Astrocyte (in vitro differentiated cells and primary cell): ENCODE data around the gene CSRNP3. TPM values are rescaled to one million over a fixed set of nuclear protein-coding genes. Genes with fewer than 3 reads are reported as not detected.

Experiments used
- DNase-seq: peaks from one replicate; pipeline ENCODE4 v3.0.0-alpha.2; 2010; ENCODE audit warnings: low read depth
- FAIRE-seq: peaks from 2 replicates; lab custom pipeline; 2011; peaks lifted over from hg19 to GRCh38; lab: Jason Lieb, UNC
- H2AFZ ChIP-seq: 2 replicates; pipeline ENCODE4 v1.6.0; 2012; ENCODE audit warnings: low read depth, low read length, inconsistent platforms
- H3K27ac ChIP-seq: 2 replicates; pipeline ENCODE4 v1.5.1; 2011; ENCODE audit warnings: low read depth, low read length, inconsistent platforms
- H3K27me3 ChIP-seq: 2 replicates; pipeline ENCODE4 v1.6.0; 2011; ENCODE audit warnings: low read length, inconsistent platforms; ENCODE audit not compliant: insufficient read depth
- H3K36me3 ChIP-seq: 2 replicates; pipeline ENCODE4 v1.5.1; 2011; ENCODE audit warnings: low read length, inconsistent platforms; ENCODE audit not compliant: insufficient read depth
- H3K4me1 ChIP-seq: 2 replicates; pipeline ENCODE4 v1.5.1; 2011; ENCODE audit warnings: low read length, inconsistent platforms; ENCODE audit not compliant: insufficient read depth
- H3K4me2 ChIP-seq: 2 replicates; pipeline ENCODE4 v1.6.0; 2012; ENCODE audit warnings: low read length, inconsistent platforms
- H3K4me3 ChIP-seq: 2 replicates; pipeline ENCODE4 v1.5.1; 2011; ENCODE audit warnings: low read depth, mild to moderate bottlenecking, low read length, inconsistent platforms; ENCODE audit not compliant: insufficient read depth
- H3K79me2 ChIP-seq: 2 replicates; pipeline ENCODE4 v1.6.0; 2012; ENCODE audit warnings: mild to moderate bottlenecking, low read length, inconsistent platforms; ENCODE audit not compliant: insufficient read depth
- H3K9ac ChIP-seq: 2 replicates; pipeline ENCODE4 v1.6.0; 2012; ENCODE audit warnings: mild to moderate bottlenecking, low read length, inconsistent platforms
- H3K9me3 ChIP-seq: 2 replicates; pipeline ENCODE4 v1.5.1; 2012; ENCODE audit warnings: low read depth, mild to moderate bottlenecking, low read length, inconsistent platforms; ENCODE audit not compliant: insufficient read depth
- H4K20me1 ChIP-seq: 2 replicates; pipeline ENCODE4 v1.6.0; 2012; ENCODE audit warnings: low read length, inconsistent platforms; ENCODE audit not compliant: insufficient read depth
- H3K27ac Mint-ChIP-seq: one replicate; pipeline ENCODE4 v1.8.0; 2021; ENCODE audit warnings: mild to moderate bottlenecking, mixed read lengths; ENCODE audit not compliant: unreplicated experiment
- H3K27me3 Mint-ChIP-seq: one replicate; pipeline ENCODE4 v1.8.0; 2021; ENCODE audit warnings: low read depth, mixed read lengths; ENCODE audit not compliant: unreplicated experiment
- H3K36me3 Mint-ChIP-seq: one replicate; pipeline ENCODE4 v1.8.0; 2021; ENCODE audit warnings: low read depth, mixed read lengths; ENCODE audit not compliant: unreplicated experiment
- H3K4me1 Mint-ChIP-seq: one replicate; pipeline ENCODE4 v1.8.0; 2021; ENCODE audit warnings: low read depth, mixed read lengths; ENCODE audit not compliant: unreplicated experiment
- H3K4me3 Mint-ChIP-seq: one replicate; pipeline ENCODE4 v1.8.0; 2021; ENCODE audit warnings: mild to moderate bottlenecking, moderate library complexity, mixed read lengths; ENCODE audit not compliant: unreplicated experiment
- H3K9me3 Mint-ChIP-seq: one replicate; pipeline ENCODE4 v1.8.0; 2021; ENCODE audit warnings: mild to moderate bottlenecking, mixed read lengths; ENCODE audit not compliant: unreplicated experiment
- EZH2 ChIP-seq: IDR thresholded peaks from 2 replicates; pipeline ENCODE4 v1.6.1; 2012; ENCODE audit warnings: mild to moderate bottlenecking, low read length, inconsistent platforms; ENCODE audit not compliant: insufficient read depth
- total RNA-seq: library from RNA; stranded (reverse); gene quantifications from 2 replicates; pipeline ENCODE4 v1.2.1, GENCODE V29; 2021
- TF ChIP-seq, protein P1 (sequence below): IDR thresholded peaks from 2 replicates; pipeline ENCODE4 v1.5.1; 2011; ENCODE audit warnings: low read depth, mild to moderate bottlenecking, inconsistent platforms, low read length, moderate library complexity; ENCODE audit not compliant: insufficient read depth

CSRNP3 gene
- total RNA-seq, 1 donor from 2014 or later, result 5.9 TPM

DNA sequence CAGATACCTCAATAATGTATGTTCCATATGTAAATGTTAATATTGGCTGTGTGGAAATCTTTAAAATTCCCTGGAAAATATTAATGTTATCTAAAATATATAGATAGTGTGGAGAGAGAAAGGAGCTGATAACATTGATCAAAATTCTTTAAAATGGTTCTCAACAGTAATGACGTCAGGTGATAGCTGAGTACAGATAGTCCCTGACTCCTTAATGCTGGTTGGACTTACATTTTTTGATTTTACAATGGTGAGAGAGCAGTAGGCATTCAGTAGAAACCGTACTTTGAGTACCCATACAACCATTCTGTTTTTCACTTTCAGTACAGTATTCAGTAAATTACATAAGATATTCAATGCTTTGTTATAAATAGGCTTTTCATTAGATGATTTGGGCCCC lies 177.9 kb downstream of the CSRNP3 start:
- TF ChIP-seq, protein P1, sequence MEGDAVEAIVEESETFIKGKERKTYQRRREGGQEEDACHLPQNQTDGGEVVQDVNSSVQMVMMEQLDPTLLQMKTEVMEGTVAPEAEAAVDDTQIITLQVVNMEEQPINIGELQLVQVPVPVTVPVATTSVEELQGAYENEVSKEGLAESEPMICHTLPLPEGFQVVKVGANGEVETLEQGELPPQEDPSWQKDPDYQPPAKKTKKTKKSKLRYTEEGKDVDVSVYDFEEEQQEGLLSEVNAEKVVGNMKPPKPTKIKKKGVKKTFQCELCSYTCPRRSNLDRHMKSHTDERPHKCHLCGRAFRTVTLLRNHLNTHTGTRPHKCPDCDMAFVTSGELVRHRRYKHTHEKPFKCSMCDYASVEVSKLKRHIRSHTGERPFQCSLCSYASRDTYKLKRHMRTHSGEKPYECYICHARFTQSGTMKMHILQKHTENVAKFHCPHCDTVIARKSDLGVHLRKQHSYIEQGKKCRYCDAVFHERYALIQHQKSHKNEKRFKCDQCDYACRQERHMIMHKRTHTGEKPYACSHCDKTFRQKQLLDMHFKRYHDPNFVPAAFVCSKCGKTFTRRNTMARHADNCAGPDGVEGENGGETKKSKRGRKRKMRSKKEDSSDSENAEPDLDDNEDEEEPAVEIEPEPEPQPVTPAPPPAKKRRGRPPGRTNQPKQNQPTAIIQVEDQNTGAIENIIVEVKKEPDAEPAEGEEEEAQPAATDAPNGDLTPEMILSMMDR, result no peak
- TF ChIP-seq EZH2, result no peak
- FAIRE-seq (no peak), DNase-seq (no peak)
- H4K20me1 ChIP-seq, result no peaks in the 10 kb centered on the region
- Mint-ChIP-seq H3K4me3 (no peak overlapping the region), H3K27ac (no peak overlapping the region), H3K36me3 (no peaks in the 10 kb centered on the region), H3K27me3 (no peaks in the 10 kb centered on the region), H3K4me1 (no peaks in the 10 kb centered on the region), H3K9me3 (no peaks in the 10 kb centered on the region)
- H3K79me2 ChIP-seq, result no peaks in the 10 kb centered on the region
- no peak overlapping the region for H3K27ac ChIP-seq
- no peak overlapping the region for H3K4me2 ChIP-seq
- no peaks in the 10 kb centered on the region for H3K4me1 ChIP-seq
- H3K9me3 ChIP-seq, result no peaks in the 10 kb centered on the region
- H3K4me3 ChIP-seq, result no peak overlapping the region
- H3K27me3 ChIP-seq, result no peaks in the 10 kb centered on the region
- no peak overlapping the region for H2AFZ ChIP-seq
- no peak overlapping the region for H3K9ac ChIP-seq
- no peaks in the 10 kb centered on the region for H3K36me3 ChIP-seq

DNA sequence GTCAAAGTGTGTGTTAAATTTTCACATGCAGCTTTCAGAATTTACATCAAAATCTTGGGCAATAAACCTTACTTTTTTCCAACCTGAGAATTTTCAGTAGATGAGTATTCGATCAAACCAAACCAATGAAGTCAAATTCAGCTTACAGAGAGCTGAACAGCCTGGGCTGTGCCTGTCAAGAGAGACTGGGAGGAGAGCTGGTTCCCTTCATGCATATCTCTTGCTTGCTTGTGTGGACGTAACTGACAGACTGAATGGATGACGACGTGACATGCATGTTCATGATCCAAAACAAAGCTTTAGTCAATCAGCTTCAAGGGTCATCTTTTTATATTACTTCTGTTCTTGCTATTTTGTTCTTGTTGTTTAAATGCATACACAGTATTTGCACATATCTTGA lies 179.3 kb downstream of the CSRNP3 start:
- Histone ChIP-seq H3K27me3 (no peaks in the 10 kb centered on the region), H4K20me1 (no peaks in the 10 kb centered on the region), H3K79me2 (no peaks in the 10 kb centered on the region), H2AFZ (no peak overlapping the region), H3K36me3 (no peaks in the 10 kb centered on the region), H3K4me1 (no peaks in the 10 kb centered on the region), H3K9ac (no peak overlapping the region), H3K9me3 (no peaks in the 10 kb centered on the region), H3K4me2 (no peak overlapping the region), H3K4me3 (no peak overlapping the region), H3K27ac (no peak overlapping the region)
- TF ChIP-seq EZH2, result no peak
- TF ChIP-seq, protein P1, result no peak
- no peak overlapping the region for H3K4me3 Mint-ChIP-seq
- FAIRE-seq (no peak), DNase-seq (no peak)
- no peak overlapping the region for H3K27ac Mint-ChIP-seq
- H3K9me3 Mint-ChIP-seq, result no peaks in the 10 kb centered on the region
- H3K27me3 Mint-ChIP-seq, result no peaks in the 10 kb centered on the region
- no peaks in the 10 kb centered on the region for H3K4me1 Mint-ChIP-seq
- no peaks in the 10 kb centered on the region for H3K36me3 Mint-ChIP-seq

DNA sequence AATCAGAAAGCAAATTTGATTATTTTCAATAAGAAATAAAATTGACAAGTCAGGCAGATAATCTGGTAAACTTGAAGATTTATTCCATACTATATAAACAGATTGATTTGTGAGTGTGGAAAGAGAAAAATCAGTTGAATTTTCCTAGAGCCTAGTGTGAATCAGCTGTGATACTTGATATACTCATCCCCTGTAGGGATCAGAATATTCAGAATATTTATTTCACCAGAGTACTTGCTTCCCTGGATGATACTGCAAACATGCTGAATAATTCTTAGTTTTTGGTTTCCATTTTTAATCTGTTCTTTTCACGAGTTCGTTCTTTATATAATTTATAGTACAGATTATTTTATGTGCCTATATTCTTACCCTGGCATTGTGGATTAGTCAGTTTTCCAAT lies 181.7 kb downstream of the CSRNP3 start:
- Histone ChIP-seq H3K4me2 (no peak overlapping the region), H2AFZ (no peak overlapping the region), H3K27me3 (no peaks in the 10 kb centered on the region), H3K79me2 (no peaks in the 10 kb centered on the region), H3K36me3 (no peaks in the 10 kb centered on the region), H4K20me1 (no peaks in the 10 kb centered on the region), H3K9me3 (no peaks in the 10 kb centered on the region), H3K4me1 (no peaks in the 10 kb centered on the region), H3K27ac (no peak overlapping the region), H3K9ac (no peak overlapping the region), H3K4me3 (no peak overlapping the region)
- no peak for DNase-seq
- no peak for FAIRE-seq
- H3K4me1 Mint-ChIP-seq, result no peaks in the 10 kb centered on the region
- H3K27ac Mint-ChIP-seq, result no peak overlapping the region
- no peak for TF ChIP-seq EZH2
- TF ChIP-seq, protein P1, result no peak
- no peaks in the 10 kb centered on the region for H3K36me3 Mint-ChIP-seq
- H3K9me3 Mint-ChIP-seq, result no peaks in the 10 kb centered on the region
- no peak overlapping the region for H3K4me3 Mint-ChIP-seq
- H3K27me3 Mint-ChIP-seq, result no peaks in the 10 kb centered on the region
